ENCODE measurements around the gene CCNYL1. TPM values are rescaled to one million over a fixed set of nuclear protein-coding genes. Genes with fewer than 3 reads are reported as not detected.

The CCNYL1 gene
- total RNA-seq, 1 donor from 2014 or later: 18.0 TPM

GRCh38 chr2:207778298-207778882, 67.0 kb downstream of the CCNYL1 start:
- Mint-ChIP-seq H3K36me3 (ENCODE audit: unreplicated experiment) (peaks cover 6% of the 10 kb centered on the region), H3K4me3 (ENCODE audit: unreplicated experiment) (no peak overlapping the region), H3K4me1 (ENCODE audit: low read depth, unreplicated experiment) (no peaks in the 10 kb centered on the region), H3K27me3 (ENCODE audit: unreplicated experiment) (peaks cover 2% of the 10 kb centered on the region), H3K27ac (ENCODE audit: unreplicated experiment) (no peak overlapping the region), H3K9me3 (ENCODE audit: unreplicated experiment) (peaks cover 1% of the 10 kb centered on the region)
- no peak for DNase-seq
- TF ChIP-seq CTCF (IDR thresholded peaks at IDR 0.05; ENCODE audit: partially characterized antibody, unreplicated experiment): no peak

- Mint-ChIP-seq H3K27ac (ENCODE audit: unreplicated experiment) (no peak overlapping the region), H3K36me3 (ENCODE audit: unreplicated experiment) (peaks cover 6% of the 10 kb centered on the region), H3K9me3 (ENCODE audit: unreplicated experiment) (peaks cover 1% of the 10 kb centered on the region), H3K4me3 (ENCODE audit: unreplicated experiment) (no peak overlapping the region), H3K27me3 (ENCODE audit: unreplicated experiment) (peaks cover 2% of the 10 kb centered on the region), H3K4me1 (ENCODE audit: low read depth, unreplicated experiment) (no peaks in the 10 kb centered on the region)
- no peak for TF ChIP-seq CTCF (IDR thresholded peaks at IDR 0.05; ENCODE audit: partially characterized antibody, unreplicated experiment)
- DNase-seq: no peak
Observed at GRCh38 chr2:207779523-207779922, 68.1 kb downstream of the CCNYL1 start.

DNA sequence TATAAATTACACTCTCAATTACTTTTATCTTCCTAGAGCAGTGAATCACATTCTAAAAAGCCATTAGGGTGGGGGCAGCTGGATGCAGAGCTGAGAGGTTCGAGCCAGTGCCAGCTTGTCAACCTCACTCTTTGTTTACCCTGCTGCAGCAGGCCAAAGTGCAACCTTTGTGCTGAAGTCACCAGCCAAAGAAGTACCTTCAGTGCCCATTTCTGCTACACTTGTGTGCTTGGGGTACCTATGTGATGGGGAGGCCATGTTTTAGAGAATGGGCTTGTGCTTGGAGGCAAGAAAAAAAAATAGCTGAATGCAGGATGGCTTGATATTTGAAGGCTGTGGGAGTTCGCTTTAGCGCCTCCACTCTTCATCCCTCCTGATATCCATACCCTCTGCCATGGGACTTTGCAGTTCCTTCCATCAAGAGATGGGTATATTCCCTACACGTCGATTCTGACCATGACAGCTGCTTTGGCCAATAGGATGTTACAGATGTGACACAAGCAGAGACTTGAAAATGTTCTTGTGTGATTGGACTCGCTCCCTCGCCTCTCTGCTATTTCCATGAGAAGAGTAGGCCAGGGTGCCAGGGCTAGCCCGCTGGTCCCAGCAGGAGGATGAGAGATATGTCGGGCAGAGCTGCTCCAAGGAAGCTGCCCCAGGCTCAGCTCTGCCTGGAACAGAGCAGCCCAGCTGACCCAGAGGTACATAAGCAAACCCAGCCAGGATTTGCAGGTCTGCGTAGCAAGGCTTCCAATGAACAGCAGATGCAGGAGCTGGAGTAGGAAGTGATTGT, 71.0 kb downstream of the CCNYL1 start:
- Mint-ChIP-seq H3K4me1 (ENCODE audit: low read depth, unreplicated experiment) (no peaks in the 10 kb centered on the region), H3K27ac (ENCODE audit: unreplicated experiment) (no peak overlapping the region), H3K27me3 (ENCODE audit: unreplicated experiment) (no peaks in the 10 kb centered on the region), H3K9me3 (ENCODE audit: unreplicated experiment) (peaks cover 1% of the 10 kb centered on the region), H3K4me3 (ENCODE audit: unreplicated experiment) (no peak overlapping the region), H3K36me3 (ENCODE audit: unreplicated experiment) (peaks cover 6% of the 10 kb centered on the region)
- TF ChIP-seq CTCF (IDR thresholded peaks at IDR 0.05; ENCODE audit: partially characterized antibody, unreplicated experiment): no peak
- DNase-seq: no peak

GRCh38 chr2:207783514-207783913, 72.1 kb downstream of the CCNYL1 start:
- TF ChIP-seq CTCF (IDR thresholded peaks at IDR 0.05; ENCODE audit: partially characterized antibody, unreplicated experiment): no peak
- DNase-seq: no peak
- Mint-ChIP-seq H3K4me1 (ENCODE audit: low read depth, unreplicated experiment) (no peaks in the 10 kb centered on the region), H3K36me3 (ENCODE audit: unreplicated experiment) (peaks cover 6% of the 10 kb centered on the region), H3K27ac (ENCODE audit: unreplicated experiment) (no peak overlapping the region), H3K27me3 (ENCODE audit: unreplicated experiment) (no peaks in the 10 kb centered on the region), H3K4me3 (ENCODE audit: unreplicated experiment) (no peak overlapping the region), H3K9me3 (ENCODE audit: unreplicated experiment) (peaks cover 1% of the 10 kb centered on the region)

DNA sequence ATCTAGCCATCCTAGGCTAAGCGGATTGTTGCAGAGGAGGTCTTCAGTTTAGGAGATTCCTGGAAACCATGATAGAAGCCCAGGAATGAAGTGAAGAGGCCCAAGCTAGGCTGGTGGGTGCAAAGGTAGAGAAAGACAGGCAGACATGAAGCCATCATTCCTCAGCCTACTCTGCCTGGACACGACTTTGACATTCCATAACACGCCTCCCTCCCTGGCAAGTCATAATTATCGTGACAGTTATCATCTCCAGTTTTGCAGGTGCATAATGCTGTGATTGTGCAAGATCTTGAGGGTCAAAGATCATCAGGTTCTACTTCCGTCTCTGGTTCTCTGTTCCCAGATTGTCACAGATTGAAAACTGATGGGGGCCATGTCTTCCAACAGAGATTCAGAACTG, 73.5 kb downstream of the CCNYL1 start:
- no peak for DNase-seq
- no peaks in the 10 kb centered on the region for H3K9me3 Mint-ChIP-seq (ENCODE audit: unreplicated experiment)
- no peak for TF ChIP-seq CTCF (IDR thresholded peaks at IDR 0.05; ENCODE audit: partially characterized antibody, unreplicated experiment)
- peaks cover 4% of the 10 kb centered on the region for H3K36me3 Mint-ChIP-seq (ENCODE audit: unreplicated experiment)
- no peak overlapping the region for H3K27ac Mint-ChIP-seq (ENCODE audit: unreplicated experiment)
- no peaks in the 10 kb centered on the region for H3K4me1 Mint-ChIP-seq (ENCODE audit: low read depth, unreplicated experiment)
- H3K27me3 Mint-ChIP-seq (ENCODE audit: unreplicated experiment): no peaks in the 10 kb centered on the region
- no peak overlapping the region for H3K4me3 Mint-ChIP-seq (ENCODE audit: unreplicated experiment)
